IPS DF 4.7 (cell line): ENCODE results near the gene EMX1.

ENCODE experiments used
- DNase-seq: peaks from one replicate; pipeline ENCODE4 v3.0.0-alpha.2; 2013; ENCODE audit warnings: low spot score; ENCODE audit errors: extremely low read depth

Gene EMX1

DNA sequence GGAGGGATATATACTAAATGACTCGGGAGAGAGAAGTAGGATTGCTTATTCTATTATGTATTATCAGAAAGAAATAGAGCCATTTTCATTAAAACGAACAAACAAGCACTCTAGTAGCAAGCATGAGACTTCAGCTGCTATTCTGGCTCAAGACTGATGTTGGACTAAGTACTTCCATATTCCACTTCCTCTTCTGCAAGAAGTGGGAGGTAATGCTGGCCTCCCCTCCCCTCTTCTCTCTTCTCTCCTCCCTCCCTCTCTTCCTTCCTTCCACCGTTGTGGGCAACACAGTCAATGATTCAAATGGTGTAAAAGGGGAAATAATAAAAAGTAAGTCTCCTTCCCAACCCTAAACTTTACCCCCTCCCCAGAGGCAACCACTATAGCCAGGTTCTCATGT lies 62.6 kb downstream of the EMX1 start:
- DNase-seq = no peak

DNA sequence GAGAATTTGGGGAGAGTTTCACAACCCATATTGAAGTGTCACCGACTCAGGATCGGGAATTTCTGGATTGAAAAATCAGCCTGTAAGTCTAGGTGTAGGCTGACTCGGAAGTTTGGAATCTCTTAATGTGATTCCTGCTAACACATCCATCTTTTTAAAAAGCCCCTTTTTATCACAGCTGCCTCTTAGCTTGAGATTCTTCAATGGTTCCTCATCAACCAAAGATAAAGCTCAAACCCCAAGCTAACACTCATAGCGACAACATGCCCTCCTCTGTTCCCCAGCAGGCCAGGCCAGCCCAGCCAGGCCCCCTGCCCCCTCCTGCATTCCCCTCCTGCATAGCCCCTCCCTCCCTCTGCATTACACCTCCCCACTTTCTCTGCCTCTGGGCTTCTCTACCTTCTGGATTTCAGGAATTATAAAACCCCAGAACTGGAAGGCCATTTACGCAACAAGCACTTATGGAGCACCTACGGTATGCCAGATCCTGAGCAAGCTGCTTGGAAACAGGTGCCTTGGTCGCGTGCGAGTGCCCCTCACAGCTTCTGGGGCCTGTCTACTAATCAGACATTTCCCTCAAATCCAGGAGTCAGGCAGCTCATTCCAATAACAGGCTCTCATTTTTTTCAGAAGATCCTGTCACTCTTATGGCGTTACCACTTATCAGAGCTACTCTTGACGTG lies 63.4 kb downstream of the EMX1 start:
- no peak for DNase-seq

DNA sequence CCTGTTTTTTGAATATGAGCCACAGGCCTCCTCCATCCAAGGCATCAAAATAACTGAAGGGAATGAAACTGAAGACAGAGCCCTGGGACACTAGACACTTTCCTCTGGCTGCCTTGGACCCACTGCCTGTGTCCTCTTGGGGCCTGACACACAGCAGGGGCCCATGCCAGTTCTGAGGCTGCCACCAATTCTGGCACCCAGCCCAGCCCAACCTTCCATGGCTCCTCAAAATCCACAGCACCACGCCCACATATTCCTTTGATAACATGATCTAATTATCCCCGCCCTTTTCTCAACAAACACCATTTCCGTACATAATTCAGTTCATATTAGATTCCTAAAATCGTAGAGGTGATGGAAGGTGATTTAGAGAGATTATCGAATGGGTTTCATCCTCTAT lies 64.2 kb downstream of the EMX1 start:
- DNase-seq = no peak

DNA sequence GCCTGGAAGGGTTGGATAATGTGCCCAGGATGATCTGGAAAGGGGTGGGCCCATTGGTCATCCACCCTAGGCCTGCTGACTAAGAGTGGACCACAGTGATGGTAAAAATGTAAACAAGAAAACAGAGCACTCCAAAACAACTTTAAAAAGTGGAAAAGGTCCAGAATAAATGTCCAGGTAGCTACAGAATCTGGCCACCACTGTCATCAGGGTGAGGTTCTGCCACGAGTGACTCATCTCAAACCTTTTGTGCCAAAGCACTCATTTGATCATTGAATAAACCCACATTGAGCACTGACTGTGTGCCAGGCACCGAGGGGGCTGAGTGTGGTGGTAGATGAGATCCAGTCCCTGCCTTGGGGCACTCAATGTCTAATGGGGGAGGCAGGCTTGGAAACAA lies 64.9 kb downstream of the EMX1 start:
- no peak for DNase-seq

DNA sequence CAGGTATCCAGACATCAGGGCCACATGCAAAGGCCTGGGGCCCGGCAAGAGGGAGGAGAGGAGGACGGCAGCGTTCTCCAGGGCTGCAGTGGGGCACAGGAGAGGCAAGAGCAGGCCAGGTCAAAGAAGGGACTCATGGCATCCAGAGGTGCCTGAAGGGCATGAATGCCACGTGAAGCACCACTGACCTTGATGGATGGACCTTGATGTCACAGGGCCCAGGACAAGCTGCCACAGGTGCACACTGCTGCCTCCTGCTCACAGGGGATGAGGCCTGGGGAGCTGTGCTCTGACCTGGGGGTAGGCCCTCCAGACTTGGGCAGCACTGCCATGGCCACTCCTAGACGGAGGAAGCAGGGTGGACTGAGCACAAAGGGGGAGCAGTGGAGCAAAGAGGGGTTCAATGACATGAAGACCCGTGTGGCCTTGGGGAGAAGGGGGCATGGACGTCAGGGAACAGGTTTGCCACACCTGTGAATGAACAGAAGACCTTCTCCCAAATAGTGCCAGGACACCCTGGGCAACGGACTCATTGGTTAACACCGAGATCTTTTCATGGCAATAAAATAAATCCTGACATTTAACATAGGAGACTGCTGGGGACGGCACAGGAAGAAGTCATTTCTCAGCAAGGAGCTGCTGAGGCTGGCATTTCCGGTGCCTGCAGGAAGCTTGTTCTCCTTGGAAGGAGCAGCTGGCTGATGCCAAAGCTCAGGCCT lies 65.6 kb downstream of the EMX1 start:
- DNase-seq = no peak

DNA sequence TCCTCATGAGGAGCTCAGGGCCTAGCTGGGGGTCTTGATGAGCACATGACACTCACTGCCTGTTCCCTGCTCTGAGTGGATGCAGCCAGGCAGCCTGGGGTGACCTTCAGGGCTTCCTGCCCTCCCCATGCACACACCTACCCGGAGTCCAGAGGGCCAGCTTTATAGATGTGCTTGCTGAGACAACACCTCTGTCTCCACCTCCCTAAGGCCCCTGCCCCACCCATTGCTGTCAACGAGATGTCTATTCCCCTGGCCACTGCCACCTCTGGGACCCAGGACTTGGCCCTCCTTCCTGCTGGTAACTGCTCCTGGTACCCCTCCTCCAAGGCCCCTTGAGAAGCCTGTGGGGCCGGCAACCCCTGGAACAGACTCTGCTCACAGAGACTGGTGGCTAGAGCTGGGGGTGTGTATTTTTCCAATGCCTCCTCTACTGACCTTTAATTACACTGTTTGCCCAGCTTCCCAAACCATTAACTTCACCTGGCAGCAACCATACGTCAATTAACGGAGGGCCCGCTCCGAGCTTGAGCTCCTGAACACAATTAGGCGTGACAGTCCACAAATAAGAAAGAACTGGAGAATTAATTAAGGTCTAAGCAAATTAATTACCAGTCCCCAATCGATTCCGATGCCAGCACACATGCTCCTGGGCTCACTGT lies 66.3 kb downstream of the EMX1 start:
- no peak for DNase-seq

DNA sequence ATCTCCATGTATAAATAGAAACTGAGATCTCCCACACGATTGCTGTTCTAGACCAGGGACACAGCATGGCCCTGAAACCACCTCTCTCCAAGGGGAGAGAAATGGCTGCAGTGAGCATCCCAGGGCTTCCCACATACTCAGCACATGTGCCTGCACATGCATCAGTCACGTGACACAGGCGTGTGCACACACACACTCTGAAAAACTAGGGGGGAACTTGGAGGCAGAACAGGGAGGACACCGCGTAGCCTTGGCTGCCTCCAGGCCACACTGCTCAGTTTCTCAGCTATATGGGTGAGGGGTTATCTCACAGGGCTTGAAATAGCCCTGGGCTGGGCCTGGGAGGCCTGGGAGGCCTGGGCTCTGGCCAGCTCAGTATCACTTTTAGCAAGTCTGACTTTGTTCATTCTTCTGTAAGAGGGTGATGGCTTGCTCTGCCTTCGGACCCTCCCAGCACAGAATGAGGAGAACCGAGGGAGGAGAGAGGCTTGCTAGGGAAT lies 66.9 kb downstream of the EMX1 start:
- DNase-seq = no peak
